ENCODE data around the gene TBC1D9. TPM values are rescaled to one million over a fixed set of nuclear protein-coding genes. Genes with fewer than 3 reads are reported as not detected.

The TBC1D9 gene
- total and polyA plus RNA-seq, 11 donors, result 4.6 to 26.5 (median 13.3) TPM

GRCh38 chr4:140764785-140765392 lies 8.7 kb upstream of the TBC1D9 start:
- no peak for TF ChIP-seq POLR2A (IDR thresholded peaks at IDR 0.05)
- TF ChIP-seq CTCF (IDR thresholded peaks at IDR 0.05), result no peak
- 65 to 76% (median 72%) methylated on average over 7 of the region's 7 CpGs for WGBS, 4 donors
- Histone ChIP-seq H3K9me3 (no peaks in the 10 kb centered on the region), H3K4me3 (no peak overlapping the region), H3K27me3 (no peaks in the 10 kb centered on the region), H3K27ac (no peak overlapping the region), H3K4me1 (peaks cover 0 to 7% (median 0%) of the 10 kb centered on the region in 12 donors), H3K36me3 (no peaks in the 10 kb centered on the region)
- ATAC-seq, result peak in 1 of 4 donors; percentile 42
- intact Hi-C loops (cut with DNase I), result loop anchor here in 4 of 10 donors (10.0 kb wide), 3 partner anchors 50 to 80 kb away; no protein-coding TSS in a partner anchor
- no peak for DNase-seq

GRCh38 chr4:140762202-140762601 lies 6.0 kb upstream of the TBC1D9 start:
- no peaks in the 10 kb centered on the region for H3K9me3 ChIP-seq
- no peak overlapping the region for H3K4me3 ChIP-seq
- DNase-seq (no peak), ATAC-seq (no peak)
- no peak overlapping the region for H3K27ac ChIP-seq
- intact Hi-C loops (cut with DNase I), result loop anchor here in 4 of 10 donors (10.0 kb wide), 3 partner anchors 53 to 83 kb away; no protein-coding TSS in a partner anchor
- H3K4me1 ChIP-seq, result peaks cover 0 to 15% (median 3%) of the 10 kb centered on the region in 12 donors
- H3K27me3 ChIP-seq, result no peaks in the 10 kb centered on the region
- 88 to 92% (median 89%) methylated on average over 3 of the region's 3 CpGs for WGBS, 4 donors
- no peaks in the 10 kb centered on the region for H3K36me3 ChIP-seq
- TF ChIP-seq CTCF (IDR thresholded peaks at IDR 0.05) (no peak), POLR2A (IDR thresholded peaks at IDR 0.05) (no peak)

DNA sequence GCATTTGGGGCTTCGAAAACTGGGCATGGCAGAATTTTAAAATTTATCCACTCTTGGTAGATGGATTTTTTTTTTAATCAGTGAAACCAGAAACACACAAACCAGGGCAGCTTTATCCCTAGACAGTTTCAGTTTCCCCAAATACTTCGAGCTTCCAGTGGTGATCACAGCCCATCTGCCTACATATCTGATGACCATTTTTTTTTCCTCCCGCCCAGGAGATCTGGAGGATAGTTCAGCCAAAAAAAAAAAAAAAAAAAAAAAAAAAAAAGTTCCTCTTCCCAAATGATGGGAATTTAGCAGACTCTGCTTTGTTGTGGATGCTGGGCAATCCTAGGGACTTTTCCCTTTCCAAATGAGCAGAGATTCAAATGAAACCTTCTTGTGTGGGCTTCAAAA lies 1.0 kb upstream of the TBC1D9 start:
- no peak for DNase-seq
- Histone ChIP-seq H3K36me3 (no peaks in the 10 kb centered on the region), H3K9me3 (no peaks in the 10 kb centered on the region), H3K27me3 (no peaks in the 10 kb centered on the region), H3K4me1 (peaks cover 0 to 48% (median 15%) of the 10 kb centered on the region in 12 donors), H3K27ac (peak overlapping the region; percentile 89 to 100 (median 98)), H3K4me3 (peak overlapping the region in 11 of 12 donors; percentile 59 to 95 (median 86))
- intact Hi-C loops (cut with DNase I), result loop anchor here in 9 of 10 donors (5.0 to 10.0 kb wide), 14 partner anchors 40 to 392 kb away; partner anchors contain the start of genes RNF150 (in 1 of the 9) and SCOC (in 1 of the 9)
- no peak for TF ChIP-seq POLR2A (IDR thresholded peaks at IDR 0.05)
- no peak for TF ChIP-seq CTCF (IDR thresholded peaks at IDR 0.05)
- 13 to 17% (median 14%) methylated on average over 3 of the region's 3 CpGs for WGBS, 4 donors
- peak in 2 of 4 donors; percentile 3 to 48 for ATAC-seq

- Histone ChIP-seq H3K4me1 (peaks cover 0 to 42% (median 15%) of the 10 kb centered on the region in 12 donors), H3K4me3 (peak overlapping the region; percentile 59 to 95 (median 86)), H3K27me3 (no peaks in the 10 kb centered on the region), H3K36me3 (no peaks in the 10 kb centered on the region), H3K9me3 (peaks cover 0 to 10% (median 0%) of the 10 kb centered on the region in 12 donors), H3K27ac (peak overlapping the region; percentile 89 to 100 (median 98))
- TF ChIP-seq CTCF (IDR thresholded peaks at IDR 0.05) (peak in 1 of 12 donors; percentile 5), POLR2A (IDR thresholded peaks at IDR 0.05) (no peak)
- intact Hi-C loops (cut with DNase I), result loop anchor here in 9 of 10 donors (5.0 to 10.0 kb wide), 14 partner anchors 39 to 391 kb away; partner anchors contain the start of genes RNF150 (in 1 of the 9) and SCOC (in 1 of the 9)
- WGBS, 4 donors, result 0 to 1% (median 0%) methylated on average over 36 to 74 of the region's 74 CpGs
- DNase-seq (peak; percentile 42 to 78 (median 58)), ATAC-seq (peak in 3 of 4 donors; percentile 6 to 69 (median 50))
Measured at GRCh38 chr4:140755774-140756318, 339 bp downstream of the TBC1D9 start.
